ENCODE data around the gene PSMC4. TPM values are rescaled to one million over a fixed set of nuclear protein-coding genes. Genes with fewer than 3 reads are reported as not detected.

The PSMC4 gene
- total and polyA plus RNA-seq, 4 experiments from 2014 or later = 53.1 to 135 (median 76.3) TPM

Other genes with a start within 250 kb of the PSMC4 start
- gene CLC, start 233.1 kb upstream of the PSMC4 start, total RNA-seq = under 1 TPM; 0.58 to 0.96 TPM
- under 1 TPM in 1 of 2 donors, not detected in 1; 0.93 TPM for gene CLC, start 233.1 kb upstream of the PSMC4 start, polyA plus RNA-seq
- gene LEUTX, start 192.3 kb upstream of the PSMC4 start, total RNA-seq = not detected
- gene LEUTX, start 192.3 kb upstream of the PSMC4 start, polyA plus RNA-seq = not detected
- gene DYRK1B, start 137.0 kb upstream of the PSMC4 start, total RNA-seq = 10 to 100 TPM; 28.4 to 30.9 TPM
- gene DYRK1B, start 137.0 kb upstream of the PSMC4 start, polyA plus RNA-seq = 10 to 100 TPM in 1 of 2 donors, 1 to 10 TPM in 1; 7.0 to 15.0 TPM
- 100 to 1,000 TPM; 282 to 295 TPM for gene FBL, start 124.8 kb upstream of the PSMC4 start, total RNA-seq
- gene FBL, start 124.8 kb upstream of the PSMC4 start, polyA plus RNA-seq = 100 to 1,000 TPM; 173 to 174 TPM
- gene FCGBP, start 36.5 kb upstream of the PSMC4 start, total RNA-seq = 10 to 100 TPM; 74.4 to 79.4 TPM
- under 1 TPM; 0.10 to 0.65 TPM for gene FCGBP, start 36.5 kb upstream of the PSMC4 start, polyA plus RNA-seq
- gene ZNF546, start 25.9 kb downstream of the PSMC4 start, total RNA-seq = 10 to 100 TPM; 17.5 to 18.4 TPM
- 1 to 10 TPM; 2.9 TPM for gene ZNF546, start 25.9 kb downstream of the PSMC4 start, polyA plus RNA-seq
- gene ZNF780B, start 85.1 kb downstream of the PSMC4 start, total RNA-seq = 10 to 100 TPM; 63.3 to 66.2 TPM
- 1 to 10 TPM; 4.6 to 9.3 TPM for gene ZNF780B, start 85.1 kb downstream of the PSMC4 start, polyA plus RNA-seq
- gene ZNF780A, start 119.8 kb downstream of the PSMC4 start, total RNA-seq = 10 to 100 TPM; 43.5 to 46.5 TPM
- 10 to 100 TPM; 11.5 to 18.4 TPM for gene ZNF780A, start 119.8 kb downstream of the PSMC4 start, polyA plus RNA-seq
- gene MAP3K10, start 220.3 kb downstream of the PSMC4 start, total RNA-seq = 10 to 100 TPM; 28.4 to 30.2 TPM
- 1 to 10 TPM in 1 of 2 donors, not detected in 1; 2.0 TPM for gene MAP3K10, start 220.3 kb downstream of the PSMC4 start, polyA plus RNA-seq
- not detected for gene TTC9B, start 247.2 kb downstream of the PSMC4 start, total RNA-seq
- gene TTC9B, start 247.2 kb downstream of the PSMC4 start, polyA plus RNA-seq = not detected